Renal pelvis (tissue), 3 donors: ENCODE measurements around the gene ELAPOR1. TPM values are rescaled to one million over a fixed set of nuclear protein-coding genes. Genes with fewer than 3 reads are reported as not detected.

Source experiments
- polyA plus RNA-seq, 3 donors: library from polyadenylated mRNA; unstranded; fragments of 120-200 nt; gene quantifications; one replicate each; pipeline ENCODE4 v1.2.1, GENCODE V29; 2013; ENCODE audit not compliant: insufficient read length in 3 of 3

ELAPOR1 gene
- polyA plus RNA-seq, 3 donors, result 1.4 to 2.1 (median 2.1) TPM

Other genes with a start within 250 kb of the ELAPOR1 start
- gene GPSM2, start 237.1 kb upstream of the ELAPOR1 start, polyA plus RNA-seq, result 10 to 100 TPM; 15.3 to 19.9 (median 16.2) TPM
- gene CLCC1, start 150.6 kb upstream of the ELAPOR1 start, polyA plus RNA-seq, result 10 to 100 TPM; 27.0 to 40.7 (median 40.4) TPM
- gene WDR47, start 72.0 kb upstream of the ELAPOR1 start, polyA plus RNA-seq, result 10 to 100 TPM; 11.8 to 13.7 (median 12.4) TPM
- 10 to 100 TPM; 34.6 to 48.5 (median 35.5) TPM for gene TAF13, start 38.1 kb upstream of the ELAPOR1 start, polyA plus RNA-seq
- gene TMEM167B, start 23.4 kb upstream of the ELAPOR1 start, polyA plus RNA-seq, result 10 to 100 TPM; 34.3 to 45.2 (median 38.9) TPM
- gene SARS1, start 99.8 kb downstream of the ELAPOR1 start, polyA plus RNA-seq, result 100 to 1,000 TPM; 117 to 144 (median 143) TPM
- 10 to 100 TPM; 35.7 to 42.1 (median 39.4) TPM for gene CELSR2, start 135.4 kb downstream of the ELAPOR1 start, polyA plus RNA-seq
- gene PSRC1, start 169.0 kb downstream of the ELAPOR1 start, polyA plus RNA-seq, result 10 to 100 TPM; 24.6 to 34.2 (median 30.7) TPM
- gene MYBPHL, start 192.9 kb downstream of the ELAPOR1 start, polyA plus RNA-seq, result under 1 TPM in 1 of 3 donors, not detected in 2; 0.26 TPM